ENCODE measurements around the gene ABHD16B. TPM values are rescaled to one million over a fixed set of nuclear protein-coding genes. Genes with fewer than 3 reads are reported as not detected.

The ABHD16B gene
- total and polyA plus RNA-seq, 2 of the 13 experiments (the other 11 are each of a cell fraction or from before 2014, with no cell fraction given), result not detected

DNA sequence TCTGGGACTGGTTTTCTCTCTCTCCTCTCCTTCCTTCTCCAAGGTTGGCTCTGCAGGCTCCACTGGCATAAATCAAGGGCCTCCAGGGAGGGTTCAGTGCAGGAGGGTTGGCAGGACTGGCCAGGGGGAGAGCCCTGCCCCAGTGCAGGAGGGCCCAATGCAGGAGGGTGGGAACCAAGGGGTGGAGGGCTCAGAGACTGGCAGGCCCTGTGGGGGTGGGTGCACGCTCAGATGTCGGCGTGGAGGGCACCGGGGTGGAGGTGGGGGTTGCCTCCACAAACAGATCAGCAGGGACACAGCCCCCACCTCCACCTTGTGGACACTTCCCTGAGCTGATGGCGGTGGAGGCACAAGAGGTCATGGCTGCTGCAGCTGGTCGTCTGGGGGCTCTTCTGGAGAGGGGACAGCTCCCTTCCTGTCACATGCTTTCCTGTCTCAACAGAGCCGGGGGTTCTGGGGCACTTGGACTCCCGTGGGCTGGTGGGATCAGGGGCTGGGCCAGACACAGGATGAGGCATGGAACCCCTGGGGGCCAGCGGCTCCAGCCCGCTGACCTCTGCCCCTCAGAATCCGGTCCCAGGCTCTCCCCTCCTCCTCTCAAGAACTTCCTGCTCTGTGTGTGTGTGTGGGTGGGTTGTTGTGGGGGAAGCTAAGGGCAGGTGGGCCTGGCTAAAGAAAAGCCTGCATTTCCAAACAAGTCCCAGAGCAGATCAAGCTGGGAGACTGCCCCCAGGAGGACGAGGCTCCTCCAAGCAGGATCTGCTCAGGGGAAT lies 2.7 kb upstream of the ABHD16B start (continued):
- TF ChIP-seq ZNF484 (CRISPR knock-in tag; IDR thresholded peaks at IDR 0.05; ENCODE audit: borderline replicate concordance, low read depth) (no peak), ZNF44 (CRISPR knock-in tag; IDR thresholded peaks at IDR 0.05) (no peak), ZNF891 (CRISPR knock-in tag; IDR thresholded peaks at IDR 0.05) (peak; percentile 93), NCOR1 (IDR thresholded peaks at IDR 0.05; ENCODE audit: borderline replicate concordance, low read length) (peak; percentile 50; the same call in 1 of the 2 replicates), ATF1 (CRISPR knock-in tag; IDR thresholded peaks at IDR 0.05) (no peak), ZNF101 (CRISPR knock-in tag; IDR thresholded peaks at IDR 0.05; ENCODE audit: borderline replicate concordance, low read depth) (no peak), DNMT3B (CRISPR knock-in tag; conservative IDR thresholded peaks at IDR 0.05) (0 out of 2 replicates have a peak, but pooled peaks have one; percentile 16), ZBTB21 (CRISPR knock-in tag; IDR thresholded peaks at IDR 0.05) (no peak), NFKBIZ (CRISPR knock-in tag; IDR thresholded peaks at IDR 0.05) (0 out of 2 replicates have a peak, but pooled peaks have one; percentile 56), ASH2L (IDR thresholded peaks at IDR 0.05; ENCODE audit: insufficient read length, low read depth, low read length) (peak; percentile 55), ZNF230 (CRISPR knock-in tag; IDR thresholded peaks at IDR 0.05) (no peak; the same call in 1 of the 2 replicates), ZNF619 (CRISPR knock-in tag; IDR thresholded peaks at IDR 0.05) (peak; percentile 93), MED13 (CRISPR knock-in tag; IDR thresholded peaks at IDR 0.05) (0 out of 2 replicates have a peak, but pooled peaks have one; percentile 6), NCOA2 (CRISPR knock-in tag; IDR thresholded peaks at IDR 0.05) (peak; percentile 73), TEAD2 (CRISPR knock-in tag; IDR thresholded peaks at IDR 0.05) (no peak), GFI1 (CRISPR knock-in tag; IDR thresholded peaks at IDR 0.05; ENCODE audit: borderline replicate concordance) (peak; percentile 70; the same call in 1 of the 2 replicates), MXI1 (IDR thresholded peaks at IDR 0.05; ENCODE audit: borderline replicate concordance, low read depth, low read length) (no peak; the same call in 2 of the 3 replicates), ZSCAN30 (CRISPR knock-in tag; IDR thresholded peaks at IDR 0.05) (no peak), SNAPC2 (CRISPR knock-in tag; IDR thresholded peaks at IDR 0.05) (0 out of 2 replicates have a peak, but pooled peaks have one; percentile 30), SRY (CRISPR knock-in tag; IDR thresholded peaks at IDR 0.05) (peak; percentile 64; the same call in 1 of the 2 replicates), CCDC6 (CRISPR knock-in tag; IDR thresholded peaks at IDR 0.05) (0 out of 2 replicates have a peak, but pooled peaks have one; percentile 65), PAF1 (CRISPR knock-in tag; IDR thresholded peaks at IDR 0.05) (peak; percentile 60)
- TF ChIP-seq, protein P1, sequence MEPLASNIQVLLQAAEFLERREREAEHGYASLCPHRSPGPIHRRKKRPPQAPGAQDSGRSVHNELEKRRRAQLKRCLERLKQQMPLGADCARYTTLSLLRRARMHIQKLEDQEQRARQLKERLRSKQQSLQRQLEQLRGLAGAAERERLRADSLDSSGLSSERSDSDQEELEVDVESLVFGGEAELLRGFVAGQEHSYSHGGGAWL (CRISPR knock-in tag; IDR thresholded peaks at IDR 0.05), result peak; percentile 88
- TF ChIP-seq, protein P2, sequence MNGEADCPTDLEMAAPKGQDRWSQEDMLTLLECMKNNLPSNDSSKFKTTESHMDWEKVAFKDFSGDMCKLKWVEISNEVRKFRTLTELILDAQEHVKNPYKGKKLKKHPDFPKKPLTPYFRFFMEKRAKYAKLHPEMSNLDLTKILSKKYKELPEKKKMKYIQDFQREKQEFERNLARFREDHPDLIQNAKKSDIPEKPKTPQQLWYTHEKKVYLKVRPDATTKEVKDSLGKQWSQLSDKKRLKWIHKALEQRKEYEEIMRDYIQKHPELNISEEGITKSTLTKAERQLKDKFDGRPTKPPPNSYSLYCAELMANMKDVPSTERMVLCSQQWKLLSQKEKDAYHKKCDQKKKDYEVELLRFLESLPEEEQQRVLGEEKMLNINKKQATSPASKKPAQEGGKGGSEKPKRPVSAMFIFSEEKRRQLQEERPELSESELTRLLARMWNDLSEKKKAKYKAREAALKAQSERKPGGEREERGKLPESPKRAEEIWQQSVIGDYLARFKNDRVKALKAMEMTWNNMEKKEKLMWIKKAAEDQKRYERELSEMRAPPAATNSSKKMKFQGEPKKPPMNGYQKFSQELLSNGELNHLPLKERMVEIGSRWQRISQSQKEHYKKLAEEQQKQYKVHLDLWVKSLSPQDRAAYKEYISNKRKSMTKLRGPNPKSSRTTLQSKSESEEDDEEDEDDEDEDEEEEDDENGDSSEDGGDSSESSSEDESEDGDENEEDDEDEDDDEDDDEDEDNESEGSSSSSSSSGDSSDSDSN (CRISPR knock-in tag; IDR thresholded peaks at IDR 0.05), result peak; percentile 72; the same call in 1 of the 2 replicates
- TF ChIP-seq, protein P3, sequence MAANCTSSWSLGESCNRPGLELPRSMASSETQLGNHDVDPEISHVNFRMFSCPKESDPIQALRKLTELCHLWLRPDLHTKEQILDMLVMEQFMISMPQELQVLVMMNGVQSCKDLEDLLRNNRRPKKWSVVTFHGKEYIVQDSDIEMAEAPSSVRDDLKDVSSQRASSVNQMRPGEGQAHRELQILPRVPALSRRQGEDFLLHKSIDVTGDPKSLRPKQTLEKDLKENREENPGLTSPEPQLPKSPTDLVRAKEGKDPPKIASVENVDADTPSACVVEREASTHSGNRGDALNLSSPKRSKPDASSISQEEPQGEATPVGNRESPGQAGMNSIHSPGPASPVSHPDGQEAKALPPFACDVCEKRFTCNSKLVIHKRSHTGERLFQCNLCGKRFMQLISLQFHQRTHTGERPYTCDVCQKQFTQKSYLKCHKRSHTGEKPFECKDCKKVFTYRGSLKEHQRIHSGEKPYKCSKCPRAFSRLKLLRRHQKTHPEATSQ (CRISPR knock-in tag; IDR thresholded peaks at IDR 0.05; ENCODE audit: borderline replicate concordance), result 0 out of 2 replicates have a peak, but pooled peaks have one; percentile 34
- TF ChIP-seq, protein P4, sequence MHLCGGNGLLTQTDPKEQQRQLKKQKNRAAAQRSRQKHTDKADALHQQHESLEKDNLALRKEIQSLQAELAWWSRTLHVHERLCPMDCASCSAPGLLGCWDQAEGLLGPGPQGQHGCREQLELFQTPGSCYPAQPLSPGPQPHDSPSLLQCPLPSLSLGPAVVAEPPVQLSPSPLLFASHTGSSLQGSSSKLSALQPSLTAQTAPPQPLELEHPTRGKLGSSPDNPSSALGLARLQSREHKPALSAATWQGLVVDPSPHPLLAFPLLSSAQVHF (CRISPR knock-in tag; IDR thresholded peaks at IDR 0.05), result no peak

Measured in HepG2 (cell line).